NCI-H1105 (cell line): Measurements from ENCODE around the gene HAPLN2.

Experiments used
- DNase-seq: peaks from one replicate; lab custom pipeline; 2025; lab: John Stamatoyannopoulos, UW

HAPLN2 gene

DNA sequence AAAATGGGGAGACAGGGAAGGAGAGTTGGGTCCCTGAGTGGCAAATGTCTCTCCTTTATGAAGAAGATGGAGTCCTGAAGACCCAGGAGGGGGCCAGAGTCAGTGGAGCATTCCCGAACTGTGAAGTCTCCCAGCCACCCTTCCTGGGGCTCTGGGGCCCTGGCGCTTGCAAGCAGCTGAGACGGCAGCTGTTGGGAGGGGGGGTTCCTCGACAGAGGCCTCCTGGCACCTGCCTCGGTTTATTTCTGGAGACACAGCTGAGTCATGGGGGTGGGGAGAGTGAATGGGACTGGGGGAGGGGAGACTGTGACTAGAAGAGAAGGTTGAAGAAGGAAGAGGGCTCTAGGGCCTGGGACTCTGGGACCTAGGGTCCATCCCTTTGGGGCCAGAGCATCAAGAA, 44.0 kb downstream of the HAPLN2 start:
- no peak for DNase-seq

DNA sequence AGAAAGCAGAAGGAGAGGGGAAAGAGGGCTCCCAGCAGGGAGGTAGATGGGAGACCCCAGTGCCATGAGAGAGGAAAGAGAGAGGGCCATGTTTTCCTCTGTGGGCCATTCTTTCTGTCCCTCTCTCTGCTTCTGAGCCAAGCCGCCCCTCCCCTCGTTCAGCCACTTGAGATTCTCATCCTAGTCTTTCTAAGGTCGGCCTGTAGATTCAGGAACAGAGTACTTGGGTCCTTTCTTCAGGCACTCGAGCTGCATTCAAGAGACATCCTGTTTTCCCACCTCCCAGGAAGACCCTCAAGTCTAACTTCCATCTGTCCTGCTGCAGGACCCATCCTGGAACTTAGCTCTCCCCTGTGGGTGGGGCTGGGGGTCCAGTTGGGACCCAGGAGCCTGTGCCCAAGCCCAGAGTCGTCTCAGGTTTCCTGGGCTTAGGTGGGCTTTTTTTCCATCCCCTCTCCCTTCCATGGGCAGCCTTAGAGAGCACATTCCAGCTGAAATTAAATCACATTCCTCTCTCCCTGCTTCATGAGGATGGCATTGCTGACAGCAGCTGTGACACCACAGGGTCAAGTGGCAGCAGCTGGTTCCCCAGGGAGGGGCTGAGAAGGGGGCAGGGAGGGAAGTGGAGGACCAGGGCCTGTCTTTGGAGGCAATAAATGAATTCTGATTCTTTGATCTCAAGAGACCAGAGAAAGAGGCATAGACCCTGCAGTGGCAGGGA, 45.0 kb downstream of the HAPLN2 start:
- no peak for DNase-seq

DNA sequence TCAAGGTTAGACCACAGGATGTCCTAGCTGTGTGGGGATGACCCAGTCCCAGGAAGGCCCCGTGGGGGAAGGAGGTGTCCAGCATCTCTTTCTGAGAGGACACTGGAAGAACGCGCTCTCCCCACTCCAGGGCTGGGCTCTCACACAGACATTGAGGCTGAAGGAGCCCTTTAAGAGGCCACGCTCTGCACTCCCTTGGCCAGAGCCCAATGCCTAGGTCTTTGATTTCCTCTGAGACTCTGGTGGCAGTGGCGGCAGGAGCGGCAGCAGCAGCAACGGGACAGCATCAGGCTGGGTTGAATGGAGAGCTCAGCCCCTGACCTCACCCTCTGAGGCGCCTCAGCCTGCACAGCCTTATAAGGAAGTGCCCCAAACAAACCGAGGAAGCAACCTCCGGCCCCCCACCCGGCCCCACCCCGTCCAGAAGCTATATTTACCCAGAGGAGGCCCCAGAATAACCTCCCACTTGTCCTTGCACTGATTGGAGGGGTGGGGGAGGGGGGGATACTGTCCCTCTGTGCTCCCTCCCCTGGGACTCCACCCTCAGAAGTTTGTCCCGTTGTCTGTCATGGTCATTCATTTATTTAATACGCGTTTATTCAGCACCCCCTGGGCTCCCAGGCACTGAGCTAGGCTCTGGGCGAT, 45.7 kb downstream of the HAPLN2 start:
- no peak for DNase-seq

DNA sequence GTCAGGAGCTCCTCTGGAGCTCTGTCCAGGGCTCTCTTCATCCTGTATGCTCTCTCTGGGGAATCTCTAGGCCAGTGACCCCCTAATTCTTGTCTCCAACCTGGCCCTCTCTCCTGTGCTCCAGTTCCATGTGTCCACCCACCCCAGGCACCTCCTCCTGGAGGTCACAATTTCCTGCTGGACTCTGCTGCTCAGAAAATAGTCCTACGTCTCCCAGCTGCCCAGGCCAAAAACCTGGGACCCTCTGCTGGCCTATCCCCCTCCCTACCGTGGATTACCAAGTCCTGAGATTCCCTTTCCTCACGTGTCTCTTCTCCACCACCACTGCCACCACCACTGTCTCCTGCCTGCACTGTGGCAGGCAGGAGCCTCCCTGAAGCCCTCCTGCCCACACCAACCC, 46.3 kb downstream of the HAPLN2 start:
- no peak for DNase-seq

DNA sequence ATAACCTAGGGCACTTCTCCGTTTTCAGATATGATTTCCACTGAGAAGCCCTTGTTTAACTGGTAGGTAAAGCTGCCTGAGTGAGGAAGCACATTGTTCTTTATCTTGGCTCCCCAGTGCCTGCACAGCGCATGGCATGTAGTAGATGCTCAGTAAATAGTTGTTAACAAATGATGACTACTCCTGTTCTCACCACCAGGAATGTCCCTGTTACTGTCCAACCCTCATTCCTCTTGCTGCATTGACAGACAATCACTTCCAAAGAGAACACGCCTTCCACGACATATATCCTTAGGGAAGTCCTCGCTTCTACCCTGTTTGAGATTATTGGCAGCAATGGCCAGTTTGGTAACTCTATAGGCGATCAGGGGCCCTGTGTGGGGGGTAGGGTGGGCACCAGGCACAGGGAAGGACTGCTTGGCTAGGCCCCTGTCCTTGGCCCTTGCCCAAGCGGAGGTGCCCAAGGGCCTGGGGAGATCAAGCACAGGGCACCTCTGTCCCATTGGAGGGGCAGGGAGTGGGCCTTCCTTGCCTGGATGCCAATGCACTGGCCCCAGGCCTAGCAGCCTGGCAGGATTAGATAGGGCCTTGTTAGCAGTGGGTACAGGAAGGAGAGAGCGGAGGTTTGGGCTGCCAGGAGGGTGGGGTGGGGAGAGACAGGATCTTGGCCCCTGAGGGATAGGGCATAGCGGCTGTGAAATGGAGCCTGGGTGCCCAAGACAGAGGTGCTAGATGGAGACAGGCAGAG, 47.8 kb downstream of the HAPLN2 start:
- no peak for DNase-seq

DNA sequence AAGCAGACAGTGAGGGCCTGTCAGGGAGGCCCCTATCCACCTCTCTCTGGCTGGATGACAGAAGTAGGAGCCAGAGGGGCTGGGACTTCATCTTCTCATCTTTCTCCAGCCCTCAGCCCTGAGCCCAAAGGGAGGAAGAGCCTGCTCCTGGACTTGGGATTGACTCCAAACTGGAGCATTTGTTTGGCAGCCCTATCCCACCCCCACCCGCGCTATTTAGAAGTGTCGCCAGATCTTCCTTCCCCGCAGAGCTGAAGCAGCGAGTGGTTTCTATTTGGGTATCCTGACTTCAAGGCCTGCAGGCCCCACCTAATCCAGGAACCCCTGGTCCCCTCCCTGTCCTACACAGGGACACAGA, 48.4 kb downstream of the HAPLN2 start:
- no peak for DNase-seq

DNA sequence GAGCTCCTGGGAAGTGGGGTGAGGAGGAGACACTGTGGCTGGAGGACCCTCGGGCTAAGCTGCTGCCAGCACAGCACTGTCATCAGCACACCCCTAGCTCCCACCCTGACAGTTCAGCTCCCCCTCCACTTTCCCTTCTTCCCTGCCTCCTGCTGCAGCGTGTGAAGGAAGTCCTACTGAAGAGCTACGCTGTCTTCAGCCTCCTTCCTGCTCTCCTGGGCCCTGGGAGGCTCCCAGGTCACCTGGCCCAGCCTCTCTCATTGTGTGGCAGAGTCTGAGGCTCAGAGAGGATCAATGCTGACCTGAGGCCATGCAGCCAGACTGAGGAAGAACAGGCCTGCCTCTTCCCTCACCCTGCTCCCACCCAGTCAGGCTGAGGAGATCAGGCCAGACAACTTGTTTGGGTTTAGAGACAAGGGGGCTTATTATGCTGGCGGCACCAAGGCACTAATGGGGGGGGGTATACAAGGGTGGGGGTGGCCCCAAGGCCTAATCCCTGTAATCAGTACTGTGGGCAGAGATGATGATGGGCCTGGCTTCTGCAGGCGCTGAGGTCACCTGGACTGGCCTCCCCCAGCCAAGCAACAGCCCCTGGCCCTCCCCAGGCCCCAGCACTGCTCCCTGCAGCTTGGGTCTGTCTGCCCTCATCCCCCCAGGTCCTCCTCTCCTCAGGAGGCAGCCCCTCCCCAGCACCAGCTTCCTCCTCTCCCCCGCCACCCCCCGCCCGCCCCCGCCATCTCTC, 48.9 kb downstream of the HAPLN2 start:
- no peak for DNase-seq

DNA sequence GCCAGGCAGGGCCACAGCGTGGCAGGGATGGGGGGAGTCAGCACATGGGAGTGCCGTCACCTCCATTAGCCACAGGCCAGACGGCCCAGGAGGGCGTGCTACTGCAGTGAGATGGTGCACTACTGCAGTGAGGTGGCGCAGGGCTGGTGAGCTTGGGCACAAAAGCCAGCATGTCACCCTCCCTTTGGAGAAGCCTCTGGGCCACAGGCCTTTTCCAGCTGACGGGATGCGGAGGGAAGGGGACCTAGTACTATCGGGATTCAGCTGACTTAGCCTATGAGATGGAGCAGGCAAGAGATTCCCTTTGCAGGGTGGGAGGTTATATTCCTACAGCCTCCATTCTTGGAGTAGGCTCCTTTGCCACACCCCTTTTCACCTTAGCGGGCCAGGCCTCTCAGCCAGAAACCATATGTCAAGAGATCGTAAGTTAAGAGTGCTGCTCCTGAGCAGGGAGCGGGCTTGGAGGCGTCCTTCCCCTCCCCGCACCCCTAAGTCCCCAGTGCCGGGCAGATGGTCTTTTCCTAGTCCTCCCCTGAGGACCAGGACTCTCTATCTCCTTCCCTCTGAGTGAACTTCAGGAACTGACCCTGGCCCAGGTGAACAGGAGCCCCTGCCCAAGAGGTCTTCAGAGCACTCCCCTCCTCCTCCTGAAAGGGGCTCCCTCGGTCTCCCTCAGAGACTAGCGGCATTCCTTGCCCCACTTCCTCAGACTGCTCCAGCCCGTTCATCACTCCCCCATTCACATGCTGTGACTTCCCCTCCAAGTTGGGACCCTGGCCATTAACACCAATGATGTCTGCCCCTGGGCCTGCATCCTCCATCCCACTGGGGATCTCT, 49.8 kb downstream of the HAPLN2 start:
- no peak for DNase-seq

DNA sequence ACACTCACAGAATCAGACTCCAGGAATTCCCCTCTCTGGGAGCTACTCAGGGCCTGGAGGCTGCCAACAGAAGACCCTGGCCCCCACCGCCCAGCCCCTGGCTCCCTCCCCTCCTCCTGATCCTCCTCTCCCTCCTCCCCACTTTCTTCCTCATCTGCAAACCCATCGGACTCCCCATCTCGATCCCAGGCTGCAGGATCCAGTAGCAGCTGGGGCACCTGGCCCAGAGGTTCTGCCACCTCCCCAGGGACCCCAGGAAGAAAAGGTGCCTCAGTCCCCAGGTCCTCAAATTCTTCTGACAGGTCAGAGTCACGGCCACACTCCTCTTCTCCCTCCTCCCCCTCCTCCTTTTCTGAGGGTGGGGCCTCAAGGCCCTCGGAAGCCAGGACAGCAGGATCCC, 50.6 kb downstream of the HAPLN2 start:
- DNase-seq, result no peak

DNA sequence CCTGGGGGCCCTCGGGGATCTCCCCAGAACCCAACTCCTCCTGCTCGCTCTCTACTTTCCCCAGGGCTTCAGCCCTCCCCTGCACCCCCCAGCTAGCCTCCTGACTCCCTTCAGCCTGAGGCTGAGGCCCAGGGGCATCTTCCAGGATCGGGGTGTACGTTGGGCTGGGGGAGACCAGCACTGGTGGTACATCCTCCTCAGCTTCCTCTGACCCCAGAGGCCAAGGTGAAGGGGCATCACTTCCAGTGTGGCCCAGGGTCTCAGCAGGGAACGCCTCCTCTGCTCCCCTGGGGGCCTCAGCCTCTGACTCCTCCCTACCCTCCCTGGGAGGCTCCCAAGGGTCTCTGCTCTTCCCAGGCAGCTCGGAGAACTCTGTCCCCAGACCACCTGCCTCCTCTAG, 51.1 kb downstream of the HAPLN2 start:
- no peak for DNase-seq

DNA sequence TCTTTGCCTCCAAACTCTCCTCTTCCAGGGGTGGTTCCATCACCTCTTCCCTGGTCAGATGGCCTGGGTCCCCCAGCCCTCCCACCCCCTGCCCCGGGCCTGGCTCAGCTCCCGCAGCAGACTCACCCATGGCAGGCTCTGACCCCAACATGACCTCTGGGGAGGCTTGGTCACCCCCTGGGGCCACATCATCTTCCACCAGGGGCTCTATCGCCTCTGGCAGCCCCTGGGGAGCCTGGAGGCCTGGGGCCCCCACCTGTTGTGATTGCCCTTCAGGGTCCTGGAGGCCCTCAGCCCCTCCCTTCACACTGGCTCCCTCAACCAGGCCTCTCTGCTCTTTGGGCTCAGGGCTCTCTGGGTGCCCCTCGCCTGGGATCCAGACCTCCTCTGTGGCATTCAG, 51.6 kb downstream of the HAPLN2 start:
- DNase-seq, result no peak

DNA sequence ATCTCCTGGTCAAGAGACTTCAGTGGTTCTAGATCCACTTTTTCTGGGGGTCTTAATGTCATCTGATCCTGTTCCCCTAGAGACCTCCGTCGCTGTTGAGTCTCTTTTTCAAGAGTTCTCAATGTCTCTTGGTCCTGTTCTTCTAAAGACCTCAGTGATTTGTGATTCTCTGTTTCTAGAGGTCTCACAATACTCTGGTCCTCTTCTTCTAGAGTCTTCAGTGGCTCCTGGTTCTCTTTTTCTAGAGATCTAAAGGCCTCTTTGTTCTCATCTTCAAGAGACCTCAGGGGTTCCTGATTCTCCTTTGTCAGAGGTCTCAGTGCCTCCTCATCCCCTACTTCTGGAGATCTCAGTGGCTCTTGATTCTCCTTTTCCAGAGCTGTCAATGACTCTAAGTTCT, 52.6 kb downstream of the HAPLN2 start:
- no peak for DNase-seq

DNA sequence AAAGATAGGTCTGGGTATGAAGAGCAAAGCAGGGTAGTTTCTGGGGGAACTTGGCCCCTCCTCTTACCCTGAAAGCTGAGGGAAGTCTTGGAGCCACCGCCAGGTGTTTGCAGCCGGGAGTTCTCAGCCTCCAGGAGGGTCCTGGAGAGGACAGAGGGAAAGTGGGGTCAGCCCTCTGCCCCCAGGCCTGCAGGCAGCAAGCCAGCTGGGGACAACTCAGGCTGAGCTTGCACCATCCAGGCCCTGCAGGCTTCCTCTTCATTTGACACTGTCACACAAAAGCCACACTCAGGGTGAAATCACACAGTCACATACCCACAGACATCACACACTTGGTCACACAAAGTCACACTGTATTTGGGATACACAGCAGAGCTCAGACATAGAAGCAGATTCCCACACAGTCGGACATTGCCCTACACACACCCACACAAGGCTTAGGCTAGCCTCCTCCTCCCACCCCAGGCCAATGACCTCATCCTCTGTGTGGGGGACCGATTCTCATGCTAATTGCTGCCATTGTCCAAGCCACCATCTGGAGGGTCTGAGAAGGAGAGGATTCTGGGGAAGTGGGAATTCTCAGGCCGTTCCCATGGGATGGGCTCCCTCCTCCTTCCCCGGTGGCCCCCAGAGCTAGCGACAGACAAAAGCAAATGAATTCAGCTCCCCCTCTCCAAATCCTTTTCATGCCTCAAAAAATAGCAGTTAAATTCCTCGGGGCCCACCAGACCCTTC, 54.3 kb downstream of the HAPLN2 start:
- DNase-seq, result no peak
